Cerebellar nuclear complex (tissue), 1 donor: ENCODE measurements around the gene LRRIQ1.

Source experiments
- DNase-seq, 2 experiments: peaks; one replicate each; lab custom pipeline; 2025; lab: John Stamatoyannopoulos, UW

Gene LRRIQ1

GRCh38 chr12:85281636-85282312, 245.6 kb downstream of the LRRIQ1 start:
- no peak for DNase-seq

- no peak for DNase-seq
These were observed 247.4 kb downstream of the LRRIQ1 start for GRCh38 chr12:85283560-85283959.
